Adipocyte (in vitro differentiated cells): ENCODE measurements around the gene ERF.
A peak's percentile ranks its signal among the peaks of the same experiment; 100 is the strongest.

Source experiments
- DNase-seq: peaks from one replicate; pipeline ENCODE4 v3.0.0-alpha.2; 2015; ENCODE audit warnings: low read depth
- H3K27me3 ChIP-seq: replicated peaks from 2 replicates; pipeline ENCODE4 v1.7.0; 2013; ENCODE audit warnings: mild to moderate bottlenecking, low read length, moderate library complexity; ENCODE audit not compliant: control insufficient read depth, insufficient read depth
- H3K36me3 ChIP-seq: 2 replicates; pipeline ENCODE4 v1.7.0; 2013; ENCODE audit warnings: low read length, mild to moderate bottlenecking, moderate library complexity; ENCODE audit not compliant: control insufficient read depth, insufficient read depth, severe bottlenecking
- H3K4me1 ChIP-seq: 2 replicates; pipeline ENCODE4 v1.7.0; 2013; ENCODE audit warnings: mild to moderate bottlenecking, low read length, moderate library complexity; ENCODE audit not compliant: control insufficient read depth, insufficient read depth
- H3K4me3 ChIP-seq: 2 replicates; pipeline ENCODE4 v1.7.0; 2013; ENCODE audit warnings: mild to moderate bottlenecking, low read length, moderate library complexity
- H3K9ac ChIP-seq: 2 replicates; pipeline ENCODE4 v1.7.0; 2013; ENCODE audit warnings: mild to moderate bottlenecking, low read length, moderate library complexity
- H3K9me3 ChIP-seq: 2 replicates; pipeline ENCODE4 v1.7.0; 2013; ENCODE audit warnings: mild to moderate bottlenecking, low read length, moderate library complexity; ENCODE audit not compliant: control insufficient read depth

Gene ERF

DNA sequence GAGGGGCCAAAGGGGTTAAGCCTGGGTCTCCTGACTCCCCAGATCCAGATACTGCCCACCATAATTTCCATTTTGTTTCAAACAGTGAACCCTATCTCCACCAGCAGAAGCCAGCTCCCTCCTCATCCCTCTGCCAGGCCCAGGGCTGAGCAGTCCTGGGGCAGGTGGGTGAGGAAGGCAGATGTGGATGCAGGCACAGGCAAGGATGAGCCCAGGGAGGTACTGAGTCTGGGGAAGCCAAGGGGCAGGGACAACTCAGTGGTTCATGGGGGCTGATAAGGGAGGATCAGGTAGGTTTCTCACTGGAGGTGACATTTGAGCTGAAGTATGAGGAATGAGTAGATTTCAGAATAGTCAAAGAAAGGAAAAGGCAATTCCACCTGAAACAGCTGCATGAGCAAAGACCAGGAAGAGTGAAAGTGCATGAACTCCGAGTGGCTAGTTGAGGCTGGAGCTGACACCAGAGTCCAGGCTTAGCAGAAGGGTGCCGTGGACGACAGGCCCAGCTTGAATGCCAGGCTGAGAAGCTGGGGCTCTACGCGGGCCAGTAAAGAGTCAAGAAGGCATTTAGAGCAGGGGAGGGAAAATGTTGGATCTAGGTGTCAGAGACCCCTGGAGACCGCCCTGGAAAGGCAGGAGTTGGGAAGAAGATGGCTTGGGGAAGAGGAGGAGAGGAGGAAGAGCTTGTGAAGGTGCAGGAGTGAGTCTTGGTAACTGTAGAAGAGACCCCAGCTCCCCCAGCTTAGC is 24.4 kb upstream of the ERF start:
- DNase-seq, result no peak
- Histone ChIP-seq H3K36me3 (peaks cover 7% of the 10 kb centered on the region), H3K4me3 (peak overlapping the region; percentile 88), H3K27me3 (no peaks in the 10 kb centered on the region), H3K9ac (peak overlapping the region; percentile 88), H3K4me1 (peaks cover 53% of the 10 kb centered on the region), H3K9me3 (no peaks in the 10 kb centered on the region)

DNA sequence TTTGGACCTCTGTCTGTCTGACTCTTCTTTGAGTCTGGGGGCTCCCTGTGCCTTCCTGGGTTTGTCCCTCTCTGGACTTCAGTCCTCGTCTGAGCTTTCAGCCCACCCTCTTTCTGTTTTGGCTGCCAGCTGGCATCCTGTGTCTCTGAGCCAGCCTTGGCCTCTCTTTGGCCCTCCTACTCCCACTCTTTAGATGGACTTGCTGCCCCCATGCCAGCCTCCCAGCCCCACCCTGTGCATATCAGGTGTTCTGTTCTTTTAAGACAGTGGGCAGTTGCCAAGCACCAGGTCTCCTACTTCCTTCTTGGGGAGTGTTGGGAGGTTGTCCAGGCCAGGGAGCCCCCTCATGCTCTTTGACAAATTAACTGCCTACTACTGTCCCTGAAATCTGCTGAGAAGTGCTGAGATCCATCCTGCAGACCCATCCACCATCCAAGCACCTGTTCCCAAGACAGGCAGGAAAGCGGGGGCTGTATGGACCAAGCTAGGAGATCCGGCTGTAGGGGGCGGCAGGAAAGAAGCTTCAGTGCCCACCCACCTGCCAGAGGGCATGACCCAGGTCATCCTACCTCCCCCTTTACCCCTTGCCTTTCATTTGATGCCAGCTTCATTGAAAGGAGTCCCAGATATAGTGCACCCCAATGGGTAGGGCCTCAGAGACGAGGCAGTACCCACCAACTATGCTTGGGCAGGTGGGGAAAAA is 23.7 kb upstream of the ERF start:
- Histone ChIP-seq H3K4me1 (peaks cover 53% of the 10 kb centered on the region), H3K27me3 (no peaks in the 10 kb centered on the region), H3K4me3 (no peak overlapping the region), H3K9ac (peak overlapping the region; percentile 88), H3K9me3 (no peaks in the 10 kb centered on the region), H3K36me3 (peaks cover 14% of the 10 kb centered on the region)
- DNase-seq, result no peak

DNA sequence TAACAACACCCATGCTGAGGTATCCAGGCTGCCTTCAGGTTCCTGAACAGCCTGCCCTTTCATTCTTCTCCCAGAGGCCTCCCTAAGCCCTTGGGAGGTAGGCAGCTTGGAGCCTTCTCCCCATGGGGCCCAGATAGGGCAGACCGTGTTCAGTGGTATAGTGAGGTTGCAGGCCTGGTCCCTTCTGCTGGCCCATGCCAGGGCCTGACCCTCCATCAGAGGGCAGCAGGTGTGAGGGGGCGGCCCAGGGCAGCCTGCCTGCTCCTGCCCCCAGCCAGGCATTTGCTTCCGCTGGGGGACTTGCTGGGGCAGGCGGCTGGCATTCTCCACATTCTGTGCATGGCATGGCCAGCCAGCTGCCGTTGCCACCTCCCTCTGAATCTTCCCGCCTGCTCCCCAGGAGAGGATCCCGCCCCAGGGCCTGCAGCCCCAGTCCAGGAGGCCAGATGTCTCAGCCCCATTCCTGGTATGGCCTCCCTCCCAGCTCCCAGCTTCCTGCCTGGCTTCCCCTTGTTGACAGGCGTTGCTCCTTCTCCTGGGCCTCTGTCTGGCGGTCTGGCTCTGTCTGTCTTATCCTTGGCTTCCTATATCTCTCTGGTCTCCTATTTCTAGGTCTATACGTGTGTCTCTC is 23.0 kb upstream of the ERF start:
- Histone ChIP-seq H3K4me3 (no peak overlapping the region), H3K4me1 (peaks cover 47% of the 10 kb centered on the region), H3K36me3 (peaks cover 21% of the 10 kb centered on the region), H3K9me3 (no peaks in the 10 kb centered on the region), H3K27me3 (no peaks in the 10 kb centered on the region), H3K9ac (peak overlapping the region; percentile 88)
- DNase-seq, result peak; percentile 67

DNA sequence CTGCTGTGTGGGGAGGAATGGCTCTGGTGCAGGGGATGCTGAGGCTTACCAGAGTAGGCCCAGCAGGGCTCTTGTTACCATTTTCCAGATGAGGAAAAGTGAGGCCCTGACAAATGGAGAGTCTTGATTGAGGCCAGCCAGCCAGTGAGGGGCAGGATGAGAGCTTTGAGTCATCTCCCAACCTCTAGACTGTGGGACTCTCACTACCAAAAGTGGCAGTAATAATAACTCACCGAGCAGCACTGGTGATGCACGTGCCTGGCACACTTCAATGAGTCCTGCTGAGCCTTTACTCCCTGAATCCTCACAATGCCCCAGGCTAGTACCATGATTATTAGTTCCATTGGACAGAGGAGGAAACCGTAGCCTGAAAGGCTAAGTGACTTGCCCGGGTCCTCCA is 21.9 kb upstream of the ERF start:
- H3K4me1 ChIP-seq, result peaks cover 38% of the 10 kb centered on the region
- peak overlapping the region; percentile 32 for H3K9ac ChIP-seq
- H3K4me3 ChIP-seq, result no peak overlapping the region
- no peak for DNase-seq
- no peaks in the 10 kb centered on the region for H3K27me3 ChIP-seq
- no peaks in the 10 kb centered on the region for H3K9me3 ChIP-seq
- H3K36me3 ChIP-seq, result peaks cover 27% of the 10 kb centered on the region

DNA sequence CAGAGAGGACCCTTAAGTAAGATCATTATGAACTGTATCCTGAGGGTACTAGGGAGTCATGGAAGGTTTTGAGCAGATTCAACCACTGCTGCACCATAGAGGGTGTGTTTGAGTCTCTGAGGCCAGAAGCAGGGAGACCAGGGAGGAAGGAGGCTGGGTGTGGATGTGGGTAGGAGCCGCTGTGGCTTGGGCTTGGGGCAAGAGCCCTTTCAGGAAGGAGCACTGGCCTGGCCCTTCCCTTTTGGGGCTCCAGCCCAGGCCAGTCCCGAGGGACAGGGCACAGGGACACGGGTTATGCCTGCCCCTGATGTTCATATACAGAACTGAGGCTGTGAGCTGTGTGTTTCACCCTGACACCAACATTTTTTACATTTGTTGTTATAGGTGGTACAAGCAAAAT is 21.4 kb upstream of the ERF start:
- no peak for DNase-seq
- Histone ChIP-seq H3K4me3 (no peak overlapping the region), H3K4me1 (peaks cover 35% of the 10 kb centered on the region), H3K9me3 (no peaks in the 10 kb centered on the region), H3K36me3 (peaks cover 27% of the 10 kb centered on the region), H3K27me3 (no peaks in the 10 kb centered on the region), H3K9ac (peak overlapping the region; percentile 43)

DNA sequence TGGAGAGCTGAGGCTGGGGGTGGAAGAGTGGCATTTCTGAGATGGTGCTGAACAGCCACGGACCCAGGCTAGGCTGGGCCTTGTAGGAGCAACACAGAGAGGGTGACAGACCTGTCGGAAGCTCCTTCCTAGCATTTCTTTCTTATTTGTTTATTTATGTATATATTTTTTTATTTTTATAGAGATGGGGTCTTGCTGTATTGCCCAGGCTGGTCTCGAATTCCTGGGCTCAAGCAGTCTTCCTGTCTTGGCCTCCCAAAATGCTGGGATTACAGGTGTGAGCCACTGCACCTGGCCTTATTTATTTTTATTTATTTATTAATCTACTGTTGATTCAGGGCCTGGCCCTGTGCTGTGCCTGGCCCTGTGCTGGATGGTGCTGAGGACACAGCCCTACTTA is 20.6 kb upstream of the ERF start:
- peaks cover 27% of the 10 kb centered on the region for H3K36me3 ChIP-seq
- H3K4me1 ChIP-seq, result peaks cover 41% of the 10 kb centered on the region
- H3K27me3 ChIP-seq, result no peaks in the 10 kb centered on the region
- peak overlapping the region; percentile 43 for H3K9ac ChIP-seq
- no peak for DNase-seq
- H3K4me3 ChIP-seq, result no peak overlapping the region
- H3K9me3 ChIP-seq, result no peaks in the 10 kb centered on the region

DNA sequence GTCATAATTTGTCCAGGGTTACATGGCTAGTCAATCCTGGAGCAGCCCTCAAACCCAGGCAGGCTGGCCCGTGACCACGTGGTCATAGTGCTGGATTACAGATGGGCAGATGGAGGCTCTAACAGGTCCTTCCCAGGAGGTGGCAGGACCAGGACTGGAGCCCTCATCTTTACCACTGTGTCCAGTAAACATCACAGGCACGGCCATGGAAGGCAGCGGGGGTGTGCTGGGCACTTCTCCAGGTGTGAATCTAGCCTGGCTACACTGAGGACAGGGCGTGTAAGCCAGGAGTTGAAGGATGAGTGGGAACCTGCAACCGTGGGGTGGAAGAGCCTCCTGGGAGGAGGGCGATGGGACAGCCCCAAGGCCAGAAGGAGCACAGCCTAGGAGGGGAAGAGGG is 20.2 kb upstream of the ERF start:
- H3K4me3 ChIP-seq, result no peak overlapping the region
- no peaks in the 10 kb centered on the region for H3K27me3 ChIP-seq
- no peak for DNase-seq
- H3K36me3 ChIP-seq, result peaks cover 27% of the 10 kb centered on the region
- H3K9me3 ChIP-seq, result no peaks in the 10 kb centered on the region
- H3K9ac ChIP-seq, result peak overlapping the region; percentile 34
- peaks cover 44% of the 10 kb centered on the region for H3K4me1 ChIP-seq

DNA sequence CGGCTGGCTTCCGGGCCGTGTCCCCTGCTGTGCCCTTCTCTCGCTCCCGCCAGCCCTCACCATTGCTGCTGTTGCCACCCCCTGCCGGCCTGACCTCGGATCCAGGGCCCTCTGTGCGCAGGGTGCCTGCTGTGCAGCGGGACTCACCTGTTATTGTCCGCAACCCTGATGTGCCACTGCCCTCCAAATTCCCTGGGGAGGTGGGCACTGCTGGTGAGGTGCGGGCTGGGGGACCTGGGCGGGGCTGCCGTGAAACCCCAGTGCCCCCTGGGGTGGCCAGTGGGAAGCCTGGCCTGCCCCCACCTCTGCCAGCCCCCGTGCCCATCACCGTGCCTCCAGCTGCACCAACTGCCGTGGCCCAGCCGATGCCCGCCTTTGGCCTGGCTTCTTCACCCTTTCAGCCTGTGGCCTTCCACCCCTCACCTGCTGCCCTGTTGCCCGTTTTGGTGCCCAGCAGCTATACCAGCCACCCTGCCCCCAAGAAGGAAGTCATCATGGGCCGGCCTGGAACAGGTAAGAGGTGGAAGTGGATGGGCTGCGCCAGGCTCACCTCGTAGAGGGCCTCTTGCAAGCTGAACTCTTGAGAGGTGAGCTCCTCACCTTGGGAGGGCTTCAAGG is 19.2 kb upstream of the ERF start:
- no peaks in the 10 kb centered on the region for H3K9me3 ChIP-seq
- H3K27me3 ChIP-seq, result no peaks in the 10 kb centered on the region
- no peak overlapping the region for H3K9ac ChIP-seq
- peaks cover 27% of the 10 kb centered on the region for H3K36me3 ChIP-seq
- H3K4me1 ChIP-seq, result peaks cover 44% of the 10 kb centered on the region
- H3K4me3 ChIP-seq, result no peak overlapping the region
- no peak for DNase-seq

DNA sequence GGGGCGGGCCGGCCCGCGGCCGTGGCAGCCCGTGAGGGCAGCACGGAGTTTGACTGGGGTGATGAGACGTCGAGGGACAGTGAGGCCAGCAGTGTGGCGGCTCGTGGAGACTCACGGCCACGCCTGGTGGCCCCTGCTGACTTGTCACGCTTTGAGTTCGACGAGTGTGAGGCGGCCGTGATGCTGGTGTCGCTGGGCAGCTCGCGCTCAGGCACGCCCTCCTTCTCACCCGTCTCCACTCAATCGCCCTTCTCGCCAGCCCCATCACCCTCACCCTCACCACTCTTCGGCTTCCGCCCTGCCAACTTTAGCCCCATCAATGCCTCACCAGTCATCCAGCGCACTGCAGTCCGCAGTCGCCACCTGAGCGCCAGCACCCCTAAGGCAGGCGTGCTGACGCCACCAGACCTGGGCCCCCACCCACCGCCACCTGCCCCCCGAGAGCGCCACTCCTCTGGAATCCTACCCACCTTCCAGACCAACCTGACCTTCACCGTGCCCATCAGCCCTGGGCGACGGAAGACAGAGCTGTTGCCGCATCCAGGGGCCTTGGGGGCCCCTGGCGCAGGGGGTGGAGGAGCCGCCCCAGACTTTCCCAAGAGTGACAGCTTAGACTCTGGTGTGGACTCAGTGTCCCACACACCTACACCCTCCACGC is 18.6 kb upstream of the ERF start:
- no peak for DNase-seq
- Histone ChIP-seq H3K9ac (no peak overlapping the region), H3K9me3 (no peaks in the 10 kb centered on the region), H3K36me3 (peaks cover 27% of the 10 kb centered on the region), H3K4me1 (peaks cover 38% of the 10 kb centered on the region), H3K27me3 (no peaks in the 10 kb centered on the region), H3K4me3 (no peak overlapping the region)

DNA sequence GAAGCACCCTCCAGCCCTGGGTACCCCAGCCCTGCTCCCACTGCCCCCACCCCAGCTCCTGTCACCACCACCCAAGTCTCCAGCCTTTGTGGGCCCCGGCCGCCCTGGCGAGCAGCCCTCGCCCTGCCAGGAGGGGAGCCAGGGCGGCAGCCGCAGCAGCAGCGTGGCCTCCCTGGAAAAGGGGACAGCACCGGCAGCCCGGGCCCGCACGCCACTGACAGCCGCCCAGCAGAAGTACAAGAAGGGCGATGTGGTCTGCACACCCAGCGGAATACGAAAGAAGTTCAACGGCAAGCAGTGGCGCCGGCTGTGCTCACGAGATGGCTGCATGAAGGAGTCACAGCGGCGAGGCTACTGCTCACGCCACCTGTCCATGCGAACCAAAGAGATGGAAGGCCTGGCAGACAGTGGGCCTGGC is 18.1 kb upstream of the ERF start:
- Histone ChIP-seq H3K9me3 (no peaks in the 10 kb centered on the region), H3K27me3 (no peaks in the 10 kb centered on the region), H3K36me3 (peaks cover 27% of the 10 kb centered on the region), H3K9ac (no peak overlapping the region), H3K4me1 (peaks cover 32% of the 10 kb centered on the region), H3K4me3 (no peak overlapping the region)
- no peak for DNase-seq

DNA sequence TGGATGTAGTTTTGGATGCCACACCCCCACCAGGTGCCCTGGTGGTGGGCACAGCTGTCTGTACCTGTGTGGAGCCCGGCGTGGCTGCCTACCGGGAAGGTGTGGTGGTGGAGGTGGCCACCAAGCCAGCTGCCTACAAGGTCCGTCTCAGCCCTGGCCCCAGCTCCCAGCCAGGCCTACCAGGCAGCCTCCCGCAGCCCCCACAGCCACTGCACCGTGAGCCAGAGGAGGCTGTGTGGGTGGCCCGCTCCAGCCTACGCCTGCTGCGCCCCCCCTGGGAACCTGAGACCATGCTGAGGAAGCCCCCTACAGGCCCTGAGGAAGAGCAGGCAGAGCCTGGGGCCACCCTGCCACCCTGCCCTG is 17.6 kb upstream of the ERF start:
- no peak for DNase-seq
- peaks cover 27% of the 10 kb centered on the region for H3K36me3 ChIP-seq

More for the DNA sequence above, 17.6 kb upstream of the ERF start:
- H3K4me1 ChIP-seq, result peaks cover 32% of the 10 kb centered on the region
- no peak overlapping the region for H3K9ac ChIP-seq
- no peaks in the 10 kb centered on the region for H3K9me3 ChIP-seq
- no peaks in the 10 kb centered on the region for H3K27me3 ChIP-seq
- no peak overlapping the region for H3K4me3 ChIP-seq
